ENCODE results near the gene PHACTR4. TPM values are rescaled to one million over a fixed set of nuclear protein-coding genes. Genes with fewer than 3 reads are reported as not detected.

Gene PHACTR4
- total RNA-seq, 3 donors from 2014 or later = 47.6 to 62.3 (median 54.8) TPM

- DNase-seq (no peak), ATAC-seq (no peak)
- intact Hi-C loops (cut with DNase I, micrococcal nuclease) = no loop called here
- TF ChIP-seq CTCF (IDR thresholded peaks at IDR 0.05) = no peak
- H3K9me3 ChIP-seq = no peaks in the 10 kb centered on the region
- H3K4me1 ChIP-seq (ENCODE audit: low read depth) = no peaks in the 10 kb centered on the region
- no peaks in the 10 kb centered on the region for H3K36me3 ChIP-seq (ENCODE audit: low read depth)
- no peak overlapping the region for H3K4me3 ChIP-seq
These were observed 58.5 kb downstream of the PHACTR4 start for GRCh38 chr1:28428012-28428411.

DNA sequence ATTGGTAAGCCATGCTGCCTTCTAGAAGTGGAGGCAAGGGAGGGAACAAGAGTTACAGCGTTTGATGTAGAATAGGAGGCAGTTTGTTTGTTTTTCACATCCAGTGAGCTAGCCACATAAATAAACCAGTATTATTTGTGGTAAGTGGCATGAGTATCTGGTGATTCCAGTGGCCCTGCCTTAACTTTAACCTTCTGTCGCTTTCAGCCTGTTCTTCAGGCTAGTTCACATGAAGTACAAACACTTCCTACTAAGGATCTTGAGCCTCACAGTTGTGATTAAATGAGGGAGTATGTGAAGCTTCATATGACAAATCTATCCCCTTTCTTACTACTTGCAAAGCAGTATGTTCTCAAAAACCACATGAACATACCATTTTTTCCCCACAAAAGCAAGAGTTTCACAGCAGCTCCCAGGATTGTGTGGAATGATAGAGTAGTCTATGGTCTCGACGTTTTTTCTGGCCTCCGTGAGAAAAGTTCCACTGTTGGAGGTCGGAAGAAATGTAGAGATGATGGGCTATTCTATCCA is 59.5 kb downstream of the PHACTR4 start:
- ATAC-seq = no peak
- no peak for TF ChIP-seq CTCF (IDR thresholded peaks at IDR 0.05)

GRCh38 chr1:28436211-28436769 is 66.8 kb downstream of the PHACTR4 start:
- intact Hi-C loops (cut with DNase I, micrococcal nuclease) = no loop called here
- DNase-seq (no peak), ATAC-seq (no peak)
- Histone ChIP-seq H3K9me3 (no peaks in the 10 kb centered on the region), H3K4me3 (no peak overlapping the region), H3K4me1 (ENCODE audit: low read depth) (peaks cover 12% of the 10 kb centered on the region), H3K36me3 (ENCODE audit: low read depth) (no peaks in the 10 kb centered on the region)
- TF ChIP-seq CTCF (IDR thresholded peaks at IDR 0.05) = no peak

More for the DNA sequence above, 59.5 kb downstream of the PHACTR4 start:
- no peak for DNase-seq
- intact Hi-C loops (cut with DNase I, micrococcal nuclease) = no loop called here
- H3K9me3 ChIP-seq = no peaks in the 10 kb centered on the region
- no peaks in the 10 kb centered on the region for H3K36me3 ChIP-seq (ENCODE audit: low read depth)
- no peaks in the 10 kb centered on the region for H3K4me1 ChIP-seq (ENCODE audit: low read depth)
- no peak overlapping the region for H3K4me3 ChIP-seq

- intact Hi-C loops (cut with DNase I, micrococcal nuclease) = no loop called here
- ATAC-seq (peak; percentile 91), DNase-seq (peak in 1 of 3 donors; percentile 49)
- peaks cover 12% of the 10 kb centered on the region for H3K4me1 ChIP-seq (ENCODE audit: low read depth)
- H3K4me3 ChIP-seq = no peak overlapping the region
- H3K36me3 ChIP-seq (ENCODE audit: low read depth) = no peaks in the 10 kb centered on the region
- TF ChIP-seq CTCF (IDR thresholded peaks at IDR 0.05) = no peak
- H3K9me3 ChIP-seq = no peaks in the 10 kb centered on the region
These were observed 67.9 kb downstream of the PHACTR4 start for GRCh38 chr1:28437264-28437923.

- peaks cover 12% of the 10 kb centered on the region for H3K4me1 ChIP-seq (ENCODE audit: low read depth)
- intact Hi-C loops (cut with DNase I, micrococcal nuclease) = no loop called here
- H3K4me3 ChIP-seq = no peak overlapping the region
These were observed 68.6 kb downstream of the PHACTR4 start for GRCh38 chr1:28437924-28438699.

More at GRCh38 chr1:28437924-28438699, 68.6 kb downstream of the PHACTR4 start:
- DNase-seq (peak; percentile 55 to 72 (median 67)), ATAC-seq (peak; percentile 97)
- Histone ChIP-seq H3K9me3 (no peaks in the 10 kb centered on the region), H3K36me3 (ENCODE audit: low read depth) (no peaks in the 10 kb centered on the region)
- no peak for TF ChIP-seq CTCF (IDR thresholded peaks at IDR 0.05)
